Osteocyte (in vitro differentiated cells): ENCODE data around the gene MEGF11. TPM values are rescaled to one million over a fixed set of nuclear protein-coding genes. Genes with fewer than 3 reads are reported as not detected.

Experiments used
- DNase-seq: peaks from one replicate; pipeline ENCODE4 v3.0.0; 2021; ENCODE audit warnings: mixed read lengths; ENCODE audit not compliant: unreplicated experiment; ENCODE audit errors: extremely low spot score
- H3K27ac Mint-ChIP-seq: one replicate; pipeline ENCODE4 v1.8.0; 2021; ENCODE audit warnings: mild to moderate bottlenecking, mixed read lengths; ENCODE audit not compliant: unreplicated experiment
- H3K27me3 Mint-ChIP-seq: one replicate; pipeline ENCODE4 v1.8.0; 2021; ENCODE audit warnings: mixed read lengths; ENCODE audit not compliant: unreplicated experiment
- H3K36me3 Mint-ChIP-seq: one replicate; pipeline ENCODE4 v1.8.0; 2021; ENCODE audit warnings: mixed read lengths; ENCODE audit not compliant: unreplicated experiment
- H3K4me1 Mint-ChIP-seq: one replicate; pipeline ENCODE4 v1.8.0; 2021; ENCODE audit warnings: mixed read lengths; ENCODE audit not compliant: unreplicated experiment
- H3K4me3 Mint-ChIP-seq: one replicate; pipeline ENCODE4 v1.8.0; 2021; ENCODE audit warnings: mild to moderate bottlenecking, moderate library complexity, mixed read lengths; ENCODE audit not compliant: unreplicated experiment
- H3K9me3 Mint-ChIP-seq: one replicate; pipeline ENCODE4 v1.8.0; 2021; ENCODE audit warnings: mixed read lengths; ENCODE audit not compliant: unreplicated experiment
- CTCF ChIP-seq: fragments of 200-600 bp; sonication (generic); IDR thresholded peaks from 2 replicates; pipeline ENCODE4 v1.5.0; 2021; ENCODE audit warnings: antibody characterized with exemption, mild to moderate bottlenecking, moderate library complexity
- total RNA-seq: library from RNA; stranded (reverse); gene quantifications from 2 replicates; pipeline ENCODE4 v1.2.1, GENCODE V29; 2021

MEGF11 gene
- total RNA-seq, 1 donor from 2014 or later, result not detected

- Mint-ChIP-seq H3K36me3 (no peaks in the 10 kb centered on the region), H3K27me3 (peaks cover 87% of the 10 kb centered on the region), H3K27ac (no peak overlapping the region), H3K4me3 (no peak overlapping the region), H3K9me3 (no peaks in the 10 kb centered on the region), H3K4me1 (no peaks in the 10 kb centered on the region)
- TF ChIP-seq CTCF, result no peak
- no peak for DNase-seq
Observed at GRCh38 chr15:66133247-66133885, 120.2 kb downstream of the MEGF11 start.

- no peaks in the 10 kb centered on the region for H3K9me3 Mint-ChIP-seq
- no peak overlapping the region for H3K27ac Mint-ChIP-seq
- no peaks in the 10 kb centered on the region for H3K36me3 Mint-ChIP-seq
- H3K4me3 Mint-ChIP-seq, result no peak overlapping the region
- no peaks in the 10 kb centered on the region for H3K4me1 Mint-ChIP-seq
- no peak for DNase-seq
- peaks cover 85% of the 10 kb centered on the region for H3K27me3 Mint-ChIP-seq
- TF ChIP-seq CTCF, result no peak
Observed at GRCh38 chr15:66132251-66132816, 121.2 kb downstream of the MEGF11 start.

GRCh38 chr15:66131831-66132230 is 121.7 kb downstream of the MEGF11 start:
- H3K27me3 Mint-ChIP-seq, result peaks cover 85% of the 10 kb centered on the region
- H3K27ac Mint-ChIP-seq, result no peak overlapping the region
- TF ChIP-seq CTCF, result no peak
- no peaks in the 10 kb centered on the region for H3K36me3 Mint-ChIP-seq
- no peak for DNase-seq
- no peaks in the 10 kb centered on the region for H3K4me1 Mint-ChIP-seq
- H3K9me3 Mint-ChIP-seq, result no peaks in the 10 kb centered on the region
- H3K4me3 Mint-ChIP-seq, result no peak overlapping the region

- Mint-ChIP-seq H3K9me3 (no peaks in the 10 kb centered on the region), H3K27ac (no peak overlapping the region), H3K27me3 (peaks cover 84% of the 10 kb centered on the region), H3K36me3 (no peaks in the 10 kb centered on the region), H3K4me3 (no peak overlapping the region), H3K4me1 (no peaks in the 10 kb centered on the region)
- TF ChIP-seq CTCF, result no peak
- DNase-seq, result no peak
Observed at GRCh38 chr15:66131200-66131599, 122.3 kb downstream of the MEGF11 start.

GRCh38 chr15:66130496-66131034 is 123.0 kb downstream of the MEGF11 start:
- H3K27me3 Mint-ChIP-seq, result peaks cover 83% of the 10 kb centered on the region
- H3K36me3 Mint-ChIP-seq, result no peaks in the 10 kb centered on the region
- no peak for DNase-seq
- H3K4me1 Mint-ChIP-seq, result no peaks in the 10 kb centered on the region
- H3K4me3 Mint-ChIP-seq, result no peak overlapping the region
- H3K27ac Mint-ChIP-seq, result no peak overlapping the region
- no peak for TF ChIP-seq CTCF
- H3K9me3 Mint-ChIP-seq, result no peaks in the 10 kb centered on the region
